Rectal smooth muscle tissue (tissue), 1 donor: Measurements from ENCODE around the gene PHYHIPL.

ENCODE experiments used
- H3K27ac ChIP-seq: one replicate; pipeline ENCODE4 v1.7.0; 2013; ENCODE audit warnings: low read depth, low read length, inconsistent platforms
- H3K27me3 ChIP-seq: one replicate; pipeline ENCODE4 v1.7.0; 2013; ENCODE audit warnings: low read length; ENCODE audit not compliant: control insufficient read depth, insufficient read depth
- H3K36me3 ChIP-seq: one replicate; pipeline ENCODE4 v1.7.0; 2013; ENCODE audit warnings: low read length; ENCODE audit not compliant: control insufficient read depth, insufficient read depth
- H3K4me1 ChIP-seq: one replicate; pipeline ENCODE4 v1.7.0; 2013; ENCODE audit warnings: low read length; ENCODE audit not compliant: control insufficient read depth, insufficient read depth
- H3K4me3 ChIP-seq: one replicate; pipeline ENCODE4 v1.7.0; 2013; ENCODE audit warnings: low read length
- H3K9ac ChIP-seq: one replicate; pipeline ENCODE4 v1.7.0; 2013; ENCODE audit warnings: low read length

The PHYHIPL gene

DNA sequence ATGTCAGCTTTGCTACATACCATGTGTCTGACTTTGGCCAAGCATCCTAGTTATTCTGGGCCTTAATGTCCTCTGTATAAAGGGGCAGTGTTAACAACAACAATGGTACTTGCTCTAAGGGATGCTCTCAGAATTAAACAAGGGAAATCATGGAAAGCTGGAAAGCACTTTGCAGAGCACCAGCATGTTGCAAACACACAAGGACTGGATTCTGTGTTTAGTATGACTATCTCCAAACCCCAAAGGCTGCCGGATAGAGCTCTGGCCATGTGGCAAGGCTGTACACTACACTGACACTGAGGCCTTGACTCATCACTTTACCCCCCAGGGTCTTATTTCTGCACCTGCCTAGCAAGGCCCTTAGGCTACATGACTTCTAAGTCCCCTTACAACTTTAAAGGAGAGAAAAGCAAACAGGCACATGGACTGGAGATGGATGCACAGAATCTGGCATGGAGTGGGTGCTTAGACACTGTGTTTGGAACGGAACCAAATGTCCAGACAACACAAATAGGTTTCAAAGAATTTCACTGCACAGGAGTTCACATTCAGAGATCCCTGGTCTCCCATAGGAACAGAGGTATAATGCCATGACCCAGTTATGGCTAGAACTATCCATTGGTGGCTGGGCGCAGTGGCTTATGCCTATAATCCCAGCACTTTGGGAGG is 111.3 kb downstream of the PHYHIPL start:
- H3K36me3 ChIP-seq = no peaks in the 10 kb centered on the region
- H3K4me3 ChIP-seq = no peak overlapping the region
- no peak overlapping the region for H3K27ac ChIP-seq
- no peak overlapping the region for H3K9ac ChIP-seq
- H3K27me3 ChIP-seq = no peaks in the 10 kb centered on the region
- no peaks in the 10 kb centered on the region for H3K4me1 ChIP-seq

DNA sequence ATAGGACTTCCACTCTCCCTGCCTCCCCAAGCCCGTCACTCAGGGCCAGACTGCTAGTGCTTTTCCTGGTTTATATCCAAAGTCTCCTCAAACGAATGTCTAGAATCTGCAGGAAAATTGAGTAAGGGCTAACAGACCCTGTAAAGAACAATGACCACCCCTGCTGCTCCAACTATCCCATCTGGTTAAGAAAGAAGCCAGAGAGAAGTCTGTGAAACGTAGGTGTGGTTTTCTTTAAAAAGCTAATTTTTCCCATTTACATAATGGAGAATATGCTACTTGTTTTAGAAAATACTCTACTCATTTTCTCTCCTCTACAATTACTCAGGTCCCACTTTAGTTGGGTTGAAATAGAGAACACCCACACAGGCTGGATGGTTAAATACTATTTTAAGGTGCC is 113.4 kb downstream of the PHYHIPL start:
- no peaks in the 10 kb centered on the region for H3K36me3 ChIP-seq
- H3K27ac ChIP-seq = no peak overlapping the region
- H3K4me1 ChIP-seq = no peaks in the 10 kb centered on the region

DNA sequence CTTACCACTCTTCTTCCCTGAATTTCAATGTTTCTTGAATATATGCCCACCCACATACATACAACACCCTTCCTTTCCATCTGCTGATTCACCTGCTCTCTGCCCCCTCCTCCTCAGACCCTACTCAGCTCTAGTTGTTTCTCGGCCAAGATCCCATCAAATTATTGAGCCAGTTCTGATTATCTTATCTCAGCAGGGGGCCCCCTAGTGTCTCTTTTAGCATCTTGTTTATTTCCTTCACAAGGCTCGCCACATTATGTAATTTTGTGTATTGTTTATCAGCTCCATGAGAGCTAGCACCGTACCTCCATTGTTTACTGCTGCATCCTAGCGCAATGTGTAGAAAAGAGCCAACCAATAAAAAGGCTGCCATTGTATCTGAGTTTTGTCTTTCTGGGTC is 114.0 kb downstream of the PHYHIPL start:
- Histone ChIP-seq H3K9ac (no peak overlapping the region), H3K36me3 (no peaks in the 10 kb centered on the region), H3K27me3 (no peaks in the 10 kb centered on the region), H3K27ac (no peak overlapping the region), H3K4me1 (no peaks in the 10 kb centered on the region), H3K4me3 (no peak overlapping the region)

More for the DNA sequence above, 113.4 kb downstream of the PHYHIPL start:
- no peaks in the 10 kb centered on the region for H3K27me3 ChIP-seq
- no peak overlapping the region for H3K4me3 ChIP-seq
- no peak overlapping the region for H3K9ac ChIP-seq
